NOMO-1 treated with DMSO at 0.1 percent for 48 hours (cell line): ENCODE data around the gene ASB6.

Experiments used
- DNase-seq: peaks from one replicate; lab custom pipeline; 2025; ENCODE audit not compliant: unreplicated experiment; lab: John Stamatoyannopoulos, UW

ASB6 gene

GRCh38 chr9:129587487-129588262, 54.3 kb downstream of the ASB6 start:
- no peak for DNase-seq

GRCh38 chr9:129586685-129587084, 55.3 kb downstream of the ASB6 start:
- no peak for DNase-seq

GRCh38 chr9:129586245-129586644, 55.7 kb downstream of the ASB6 start:
- no peak for DNase-seq

GRCh38 chr9:129585352-129585751, 56.6 kb downstream of the ASB6 start:
- no peak for DNase-seq
